Measurements from ENCODE around the gene KIF26B.

The KIF26B gene

DNA sequence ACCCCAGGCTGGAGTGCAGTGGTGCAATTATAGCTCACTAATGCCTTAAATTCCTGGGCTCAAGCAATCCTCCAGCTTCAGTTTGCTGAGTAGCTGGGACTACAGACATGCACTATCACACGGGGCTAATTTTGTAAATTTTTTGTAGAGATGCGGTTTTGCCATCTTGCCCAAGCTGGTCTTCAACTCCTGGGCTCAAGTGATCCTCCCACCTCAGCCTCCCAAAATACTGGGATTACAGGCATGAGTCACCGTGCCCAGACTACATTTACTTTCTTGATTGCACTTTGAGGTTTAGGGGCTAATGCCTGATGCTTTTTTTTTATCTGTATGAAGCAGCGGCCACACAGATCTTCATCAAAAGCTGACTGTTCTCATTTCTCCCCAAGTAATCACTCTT lies 124.6 kb downstream of the KIF26B start:
- no peak for DNase-seq (ENCODE audit: low read depth, low spot score)

DNA sequence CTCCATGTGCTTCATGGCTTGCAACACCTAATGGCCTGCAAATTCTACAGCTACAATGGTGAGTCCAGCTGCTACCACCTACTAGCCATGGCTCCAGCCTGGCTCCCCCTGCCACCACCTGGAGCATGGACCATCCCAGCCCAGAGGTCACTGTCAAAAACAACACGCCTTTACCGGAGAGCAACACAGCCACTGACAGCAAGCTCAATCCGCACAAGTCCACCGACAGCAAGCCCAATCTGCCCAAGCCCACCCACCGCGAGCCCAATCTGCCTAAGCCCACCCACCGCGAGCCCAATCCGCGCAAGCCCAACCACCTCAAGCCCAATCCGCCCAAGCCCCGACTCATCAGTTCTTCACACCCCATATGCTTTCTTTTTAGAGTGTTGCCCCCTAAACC lies 128.2 kb downstream of the KIF26B start:
- DNase-seq (ENCODE audit: low read depth, low spot score) = no peak

DNA sequence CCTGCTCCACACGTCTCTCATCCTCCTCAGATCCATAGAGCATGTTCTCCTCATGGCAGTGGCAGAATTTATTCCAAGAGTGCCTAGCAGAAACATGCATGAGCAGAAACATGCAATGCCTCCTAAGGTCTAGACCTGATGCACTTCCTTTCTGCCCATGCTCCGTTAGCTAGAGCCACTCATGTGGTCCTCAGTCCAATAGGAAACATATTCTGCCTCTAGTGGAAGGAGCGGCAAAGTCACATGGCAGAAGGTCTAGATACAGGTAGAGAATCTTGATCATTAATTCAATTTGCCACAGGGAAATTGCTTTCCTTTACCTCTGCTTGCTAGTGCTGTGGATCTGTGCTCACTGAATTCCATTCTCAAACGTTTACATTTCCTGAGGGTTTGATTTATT lies 130.4 kb downstream of the KIF26B start:
- no peak for DNase-seq (ENCODE audit: low read depth, low spot score)

DNA sequence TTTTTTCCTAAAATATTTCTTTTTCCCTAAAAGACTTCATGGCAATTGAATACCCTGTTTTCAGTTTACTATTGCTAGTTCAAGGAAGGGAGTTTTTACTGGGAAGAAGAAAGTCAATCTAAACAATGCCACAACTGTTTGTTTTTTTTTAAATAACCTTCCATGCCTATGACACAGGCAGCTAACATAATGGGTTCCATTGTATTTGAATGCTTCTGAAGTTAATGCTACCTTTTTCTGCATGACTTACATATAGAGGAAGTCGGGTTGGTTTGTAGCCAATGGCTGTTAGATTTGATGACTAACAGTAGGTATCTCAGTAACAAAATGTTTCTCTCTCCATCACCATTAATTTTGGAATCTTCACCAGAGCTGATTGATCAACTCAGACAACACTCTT lies 134.0 kb downstream of the KIF26B start:
- DNase-seq (ENCODE audit: low read depth, low spot score) = no peak

- no peak for DNase-seq (ENCODE audit: low read depth, low spot score)
Measured at GRCh38 chr1:245290836-245291235, 136.1 kb downstream of the KIF26B start.

GRCh38 chr1:245291351-245291750 lies 136.6 kb downstream of the KIF26B start:
- no peak for DNase-seq (ENCODE audit: low read depth, low spot score)

DNA sequence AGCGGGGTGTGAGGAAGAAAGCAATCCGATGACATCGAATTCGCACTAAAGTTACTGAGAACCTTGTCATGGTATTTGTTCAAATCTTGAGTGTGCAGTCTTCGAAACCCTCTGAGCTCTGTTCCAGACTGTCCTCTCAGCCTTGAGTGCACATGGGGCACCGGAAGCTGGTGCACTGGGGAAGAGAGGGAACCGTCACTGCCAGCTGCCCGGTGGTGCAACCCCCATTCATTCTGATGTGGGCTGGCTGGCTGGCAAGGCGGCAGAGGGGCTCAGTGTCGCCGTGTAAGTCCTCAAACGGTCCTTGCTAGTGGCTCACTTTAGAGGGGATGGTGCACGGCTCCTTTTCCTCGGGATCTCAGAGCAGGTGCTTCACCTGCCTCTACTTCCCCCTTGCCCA lies 137.4 kb downstream of the KIF26B start:
- DNase-seq (ENCODE audit: low read depth, low spot score) = no peak

- DNase-seq (ENCODE audit: low read depth, low spot score) = no peak
Measured at GRCh38 chr1:245292553-245292952, 137.8 kb downstream of the KIF26B start.

DNA sequence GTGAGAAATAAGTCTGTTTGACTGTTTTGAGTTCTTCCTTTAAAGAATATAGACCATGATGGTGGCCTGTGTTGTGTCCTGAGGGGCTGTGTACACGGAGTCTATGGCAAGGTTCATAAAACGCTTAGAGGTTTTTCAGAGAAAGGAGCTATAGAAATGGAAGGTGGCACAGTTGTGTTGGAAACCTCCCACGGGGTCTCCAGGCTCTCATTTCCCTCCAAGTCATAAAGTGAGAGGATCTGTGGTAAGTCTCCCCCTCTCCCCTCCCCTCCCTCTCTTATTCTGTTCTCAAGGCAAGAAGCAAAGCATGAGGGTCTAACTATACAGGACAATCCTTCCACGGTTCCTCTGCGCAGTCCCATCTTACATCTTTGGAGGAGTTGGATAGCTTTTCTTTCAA lies 139.2 kb downstream of the KIF26B start:
- no peak for DNase-seq (ENCODE audit: low read depth, low spot score)

DNA sequence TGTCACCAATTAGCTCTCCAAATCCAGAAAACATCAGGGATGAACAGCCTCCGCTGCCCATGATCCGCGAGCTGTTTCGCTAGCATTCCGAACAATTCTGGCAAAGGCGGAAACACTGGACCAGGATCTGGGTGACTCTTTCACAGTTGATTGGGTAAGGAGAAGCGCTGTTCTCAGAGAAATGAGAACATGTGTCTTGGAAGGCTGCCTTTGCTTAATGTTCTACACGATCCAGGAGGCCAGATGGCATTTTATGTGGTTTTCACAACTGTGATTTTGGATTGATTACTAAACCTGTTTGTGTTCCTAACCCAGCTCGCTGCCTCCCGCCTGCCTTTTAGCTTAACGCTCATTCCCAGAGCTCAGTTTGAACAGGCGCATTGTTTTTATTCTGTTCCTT lies 144.0 kb downstream of the KIF26B start:
- no peak for DNase-seq (ENCODE audit: low read depth, low spot score)

GRCh38 chr1:245301162-245301580 lies 146.4 kb downstream of the KIF26B start:
- no peak for DNase-seq (ENCODE audit: low read depth, low spot score)

GRCh38 chr1:245301921-245302320 lies 147.1 kb downstream of the KIF26B start:
- DNase-seq (ENCODE audit: low read depth, low spot score) = no peak

DNA sequence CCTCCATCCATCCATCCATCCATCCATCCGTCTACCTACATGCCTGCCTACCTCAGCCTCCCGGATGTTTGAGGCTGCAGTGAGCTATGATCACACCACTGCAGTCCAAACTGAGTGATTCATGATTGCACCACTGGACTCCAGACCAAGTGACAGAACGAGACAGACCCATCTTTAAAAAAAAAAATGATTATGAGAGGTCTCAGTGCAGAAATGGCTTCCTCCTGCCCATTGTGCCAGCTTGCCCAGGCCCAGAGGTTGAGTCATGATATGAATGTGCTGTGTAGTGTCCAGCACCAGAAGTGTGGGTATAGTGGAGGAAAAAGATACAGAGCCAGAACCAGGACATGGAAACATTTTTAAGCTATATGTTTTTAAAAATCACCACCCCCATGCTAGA lies 149.9 kb downstream of the KIF26B start:
- DNase-seq (ENCODE audit: low read depth, low spot score) = no peak

- DNase-seq (ENCODE audit: low read depth, low spot score) = no peak
Measured at GRCh38 chr1:245306020-245306419, 151.2 kb downstream of the KIF26B start.

- no peak for DNase-seq (ENCODE audit: low read depth, low spot score)
Measured at GRCh38 chr1:245306628-245307410, 152.0 kb downstream of the KIF26B start.

- DNase-seq (ENCODE audit: low read depth, low spot score) = no peak
Measured at GRCh38 chr1:245310571-245311531, 156.1 kb downstream of the KIF26B start.

DNA sequence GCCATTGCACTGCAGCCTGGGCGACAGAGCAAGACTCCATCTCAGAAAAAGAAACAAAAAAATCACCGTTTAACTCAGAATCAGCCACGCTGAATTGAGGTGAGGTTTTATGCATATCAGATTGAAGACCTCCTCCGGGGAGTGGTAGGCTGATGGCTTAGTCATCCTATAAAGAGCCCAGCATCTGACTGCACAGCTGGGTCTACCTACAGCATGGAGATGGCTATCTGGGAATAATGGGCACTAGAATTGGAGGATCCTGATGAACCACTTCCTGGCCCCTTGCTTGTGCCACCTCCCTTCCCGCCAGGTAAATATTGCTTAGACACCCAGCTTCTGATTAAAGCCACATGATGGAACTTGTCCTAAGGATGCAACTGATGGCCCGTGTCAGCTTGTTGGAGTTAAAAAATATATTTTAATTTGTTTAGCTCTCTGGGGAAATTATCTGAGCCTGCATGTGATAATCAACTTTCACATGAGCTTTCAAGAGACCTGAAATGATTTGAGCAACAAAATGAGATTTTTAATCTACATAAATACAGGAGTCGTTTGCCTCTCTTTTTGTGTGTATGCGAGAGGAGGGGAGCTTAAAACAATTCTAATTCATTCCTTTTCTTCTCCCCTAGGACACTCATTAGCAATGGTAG lies 157.2 kb downstream of the KIF26B start:
- DNase-seq (ENCODE audit: low read depth, low spot score) = no peak

- DNase-seq (ENCODE audit: low read depth, low spot score) = no peak
Measured at GRCh38 chr1:245313576-245313975, 158.8 kb downstream of the KIF26B start.

- no peak for DNase-seq (ENCODE audit: low read depth, low spot score)
Measured at GRCh38 chr1:245316784-245317183, 162.0 kb downstream of the KIF26B start.

- no peak for DNase-seq (ENCODE audit: low read depth, low spot score)
Measured at GRCh38 chr1:245317217-245317616, 162.4 kb downstream of the KIF26B start.

DNA sequence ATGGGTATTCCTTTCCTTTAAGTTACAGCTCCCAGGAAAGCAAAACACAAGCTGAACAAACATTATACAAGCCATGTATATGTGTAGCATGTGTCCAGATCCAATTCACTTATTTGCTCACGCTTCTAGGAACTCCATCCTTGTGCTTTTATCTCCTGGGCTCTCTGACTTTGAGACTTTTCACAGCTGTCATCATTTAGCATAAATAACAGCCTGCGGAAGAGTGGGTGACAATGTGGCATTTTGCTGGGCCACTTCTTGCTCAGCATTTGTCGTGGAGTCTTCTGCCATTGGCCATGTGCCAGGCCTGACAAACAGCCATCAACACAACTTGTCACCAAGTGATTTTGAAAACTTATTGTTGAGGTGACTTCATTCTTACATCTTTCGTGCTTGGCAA lies 164.3 kb downstream of the KIF26B start:
- no peak for DNase-seq (ENCODE audit: low read depth, low spot score)

DNA sequence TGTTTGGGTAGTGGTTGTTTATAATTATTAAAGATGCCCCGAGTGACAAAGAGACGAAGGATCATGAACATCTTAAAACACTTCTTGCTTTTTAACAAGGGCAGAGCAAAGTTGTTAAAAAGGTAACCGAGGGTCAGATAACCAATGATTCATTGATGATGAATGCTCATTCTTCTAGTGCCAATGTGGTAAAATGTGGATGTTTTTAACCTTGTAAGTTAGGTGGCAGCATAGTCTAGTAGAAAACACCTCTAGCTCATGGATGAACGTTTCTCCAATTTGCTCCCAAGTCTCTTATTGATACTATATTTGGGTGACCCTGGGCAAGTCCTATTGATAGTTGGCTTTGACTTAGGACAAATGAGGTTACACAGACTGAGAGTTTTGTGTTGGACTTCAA lies 167.9 kb downstream of the KIF26B start:
- DNase-seq (ENCODE audit: low read depth, low spot score) = no peak
